ENCODE results near the gene DGKD. TPM values are rescaled to one million over a fixed set of nuclear protein-coding genes. Genes with fewer than 3 reads are reported as not detected.

The DGKD gene
- total RNA-seq, 1 experiment from 2014 or later = 52.0 TPM

DNA sequence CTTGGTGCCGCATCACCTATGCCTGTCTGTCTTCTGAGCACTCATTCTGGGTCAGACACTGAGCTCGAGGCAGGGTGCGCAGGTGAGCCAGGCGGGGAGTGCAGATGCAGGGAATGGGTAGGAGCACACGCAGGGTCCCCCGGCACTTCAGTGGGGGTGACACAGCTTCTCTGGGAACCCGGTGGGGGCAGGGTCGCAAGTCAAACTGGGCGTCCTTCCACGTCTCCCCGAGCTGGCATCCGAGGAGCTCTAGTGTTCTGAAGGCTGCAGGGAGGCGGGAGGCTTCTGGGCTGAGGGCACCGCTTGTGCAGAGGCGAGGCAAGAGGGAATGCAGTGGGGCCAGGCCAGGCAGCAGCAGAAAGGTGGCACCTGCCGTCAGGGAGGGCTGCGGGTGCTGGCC lies 86.0 kb downstream of the DGKD start:
- Histone ChIP-seq H3K4me1 (ENCODE audit: control insufficient read depth in 1 of 2, insufficient read depth in 2 of 2, low read length in 2 of 2) (no peaks in the 10 kb centered on the region), H3K9me3 (ENCODE audit: control insufficient read depth in 1 of 2, insufficient read depth in 1 of 2, low read depth in 1 of 2, low read length in 2 of 2) (no peaks in the 10 kb centered on the region), H4K20me1 (ENCODE audit: insufficient read depth) (0 out of 2 replicates have a peak, but pooled peaks cover 6% of the 10 kb centered on the region), H3K27ac (ENCODE audit: low read depth, low read length) (no peak overlapping the region), H3K9ac (ENCODE audit: low read length) (no peak overlapping the region), H3K4me3 (replicated peaks in 1 of 2; ENCODE audit: low read depth in 1 of 2, low read length in 2 of 2) (no peak overlapping the region), H2AFZ (ENCODE audit: low read depth, low read length, poor library complexity, severe bottlenecking) (no peak overlapping the region), H3K27me3 (ENCODE audit: insufficient read depth, low read length) (no peaks in the 10 kb centered on the region), H3K9me2 (ENCODE audit: insufficient read depth) (no peaks in the 10 kb centered on the region), H3K4me2 (ENCODE audit: low read length) (no peak overlapping the region), H3K36me3 (ENCODE audit: control insufficient read depth in 1 of 2, insufficient read depth in 2 of 2, low read length in 2 of 2) (peaks cover 13 to 26% of the 10 kb centered on the region in 2 experiments; a peak in 3 of 4 replicates), H3K79me2 (ENCODE audit: insufficient read depth, low read length) (peaks cover 19% of the 10 kb centered on the region; the same call in 1 of the 2 replicates)
- intact Hi-C loops (cut with micrococcal nuclease) = loop anchor here (10.0 kb wide), 2 partner anchors 156 to 836 kb away; no protein-coding TSS in a partner anchor
- CTCF ChIA-PET = no interaction called here
- POLR2A ChIA-PET = no interaction called here
- BruUV-seq (replicated peaks) = no TSS peak
- DNase-seq (ENCODE audit: low read depth, low spot score) (no peak), ATAC-seq (no peak)
- TF ChIP-seq POLR2A (IDR thresholded peaks at IDR 0.05; ENCODE audit: borderline replicate concordance, extremely low read depth, insufficient read depth, insufficient read length) = no peak
- no peak for TF ChIP-seq TCF7L2 (IDR thresholded peaks at IDR 0.05; ENCODE audit: borderline replicate concordance, extremely low read depth, insufficient read depth, insufficient read length)
- RAD21 ChIA-PET (ENCODE audit: low non-redundant PET in 1 of 2, low total read pairs in 2 of 2, uncharacterized antibody in 2 of 2, unreplicated experiment in 2 of 2) = no interaction called here

DNA sequence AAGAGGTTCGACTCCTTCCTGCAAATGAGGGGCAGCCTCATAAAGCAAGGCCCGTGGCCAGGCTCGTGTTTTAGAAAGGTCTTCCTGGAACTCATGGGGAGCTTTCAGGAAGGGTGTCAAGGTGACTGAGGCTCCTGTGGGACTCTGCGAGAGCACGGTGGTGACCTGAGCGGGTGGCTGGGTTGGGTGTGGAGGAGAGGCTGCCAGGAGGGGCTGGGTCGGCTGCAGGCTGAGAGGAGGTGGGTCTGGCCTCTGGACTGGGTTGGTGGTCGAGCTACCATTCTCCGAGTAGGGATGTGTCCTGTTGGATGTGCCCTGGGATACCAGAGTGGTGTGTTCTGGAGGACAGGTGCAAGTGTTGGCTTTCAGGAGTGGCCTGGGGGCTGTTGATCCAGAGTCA lies 86.4 kb downstream of the DGKD start:
- POLR2A ChIA-PET = no interaction called here
- CTCF ChIA-PET = no interaction called here

More for the DNA sequence above, 86.4 kb downstream of the DGKD start:
- Histone ChIP-seq H3K9ac (ENCODE audit: low read length) (no peak overlapping the region), H2AFZ (ENCODE audit: low read depth, low read length, poor library complexity, severe bottlenecking) (no peak overlapping the region), H3K4me2 (ENCODE audit: low read length) (no peak overlapping the region), H3K9me3 (ENCODE audit: control insufficient read depth in 1 of 2, insufficient read depth in 1 of 2, low read depth in 1 of 2, low read length in 2 of 2) (no peaks in the 10 kb centered on the region), H3K27ac (ENCODE audit: low read depth, low read length) (no peak overlapping the region; the same call in 1 of the 2 replicates), H3K79me2 (ENCODE audit: insufficient read depth, low read length) (peaks cover 15% of the 10 kb centered on the region; the same call in 1 of the 2 replicates), H3K4me3 (replicated peaks in 1 of 2; ENCODE audit: low read depth in 1 of 2, low read length in 2 of 2) (no peak overlapping the region), H3K36me3 (ENCODE audit: control insufficient read depth in 1 of 2, insufficient read depth in 2 of 2, low read length in 2 of 2) (peaks cover 13 to 23% of the 10 kb centered on the region in 2 experiments; a peak in 3 of 4 replicates), H4K20me1 (ENCODE audit: insufficient read depth) (0 out of 2 replicates have a peak, but pooled peaks cover 6% of the 10 kb centered on the region), H3K4me1 (ENCODE audit: control insufficient read depth in 1 of 2, insufficient read depth in 2 of 2, low read length in 2 of 2) (no peaks in the 10 kb centered on the region), H3K9me2 (ENCODE audit: insufficient read depth) (no peaks in the 10 kb centered on the region), H3K27me3 (ENCODE audit: insufficient read depth, low read length) (no peaks in the 10 kb centered on the region)
- TF ChIP-seq SIN3A (IDR thresholded peaks at IDR 0.05; ENCODE audit: low read depth) = no peak
- TF ChIP-seq, protein P1, sequence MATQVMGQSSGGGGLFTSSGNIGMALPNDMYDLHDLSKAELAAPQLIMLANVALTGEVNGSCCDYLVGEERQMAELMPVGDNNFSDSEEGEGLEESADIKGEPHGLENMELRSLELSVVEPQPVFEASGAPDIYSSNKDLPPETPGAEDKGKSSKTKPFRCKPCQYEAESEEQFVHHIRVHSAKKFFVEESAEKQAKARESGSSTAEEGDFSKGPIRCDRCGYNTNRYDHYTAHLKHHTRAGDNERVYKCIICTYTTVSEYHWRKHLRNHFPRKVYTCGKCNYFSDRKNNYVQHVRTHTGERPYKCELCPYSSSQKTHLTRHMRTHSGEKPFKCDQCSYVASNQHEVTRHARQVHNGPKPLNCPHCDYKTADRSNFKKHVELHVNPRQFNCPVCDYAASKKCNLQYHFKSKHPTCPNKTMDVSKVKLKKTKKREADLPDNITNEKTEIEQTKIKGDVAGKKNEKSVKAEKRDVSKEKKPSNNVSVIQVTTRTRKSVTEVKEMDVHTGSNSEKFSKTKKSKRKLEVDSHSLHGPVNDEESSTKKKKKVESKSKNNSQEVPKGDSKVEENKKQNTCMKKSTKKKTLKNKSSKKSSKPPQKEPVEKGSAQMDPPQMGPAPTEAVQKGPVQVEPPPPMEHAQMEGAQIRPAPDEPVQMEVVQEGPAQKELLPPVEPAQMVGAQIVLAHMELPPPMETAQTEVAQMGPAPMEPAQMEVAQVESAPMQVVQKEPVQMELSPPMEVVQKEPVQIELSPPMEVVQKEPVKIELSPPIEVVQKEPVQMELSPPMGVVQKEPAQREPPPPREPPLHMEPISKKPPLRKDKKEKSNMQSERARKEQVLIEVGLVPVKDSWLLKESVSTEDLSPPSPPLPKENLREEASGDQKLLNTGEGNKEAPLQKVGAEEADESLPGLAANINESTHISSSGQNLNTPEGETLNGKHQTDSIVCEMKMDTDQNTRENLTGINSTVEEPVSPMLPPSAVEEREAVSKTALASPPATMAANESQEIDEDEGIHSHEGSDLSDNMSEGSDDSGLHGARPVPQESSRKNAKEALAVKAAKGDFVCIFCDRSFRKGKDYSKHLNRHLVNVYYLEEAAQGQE (IDR thresholded peaks at IDR 0.05; ENCODE audit: low read depth) = no peak
- no peak for TF ChIP-seq POLR2A (IDR thresholded peaks at IDR 0.05; ENCODE audit: borderline replicate concordance, extremely low read depth, insufficient read depth, insufficient read length)
- no peak for TF ChIP-seq RAD21 (IDR thresholded peaks at IDR 0.05; ENCODE audit: low read depth)
- no peak for TF ChIP-seq CEBPB (IDR thresholded peaks at IDR 0.05; ENCODE audit: low read depth)
- TF ChIP-seq, protein P2, sequence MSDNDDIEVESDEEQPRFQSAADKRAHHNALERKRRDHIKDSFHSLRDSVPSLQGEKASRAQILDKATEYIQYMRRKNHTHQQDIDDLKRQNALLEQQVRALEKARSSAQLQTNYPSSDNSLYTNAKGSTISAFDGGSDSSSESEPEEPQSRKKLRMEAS (IDR thresholded peaks at IDR 0.05) = no peak
- TF ChIP-seq, protein P3, sequence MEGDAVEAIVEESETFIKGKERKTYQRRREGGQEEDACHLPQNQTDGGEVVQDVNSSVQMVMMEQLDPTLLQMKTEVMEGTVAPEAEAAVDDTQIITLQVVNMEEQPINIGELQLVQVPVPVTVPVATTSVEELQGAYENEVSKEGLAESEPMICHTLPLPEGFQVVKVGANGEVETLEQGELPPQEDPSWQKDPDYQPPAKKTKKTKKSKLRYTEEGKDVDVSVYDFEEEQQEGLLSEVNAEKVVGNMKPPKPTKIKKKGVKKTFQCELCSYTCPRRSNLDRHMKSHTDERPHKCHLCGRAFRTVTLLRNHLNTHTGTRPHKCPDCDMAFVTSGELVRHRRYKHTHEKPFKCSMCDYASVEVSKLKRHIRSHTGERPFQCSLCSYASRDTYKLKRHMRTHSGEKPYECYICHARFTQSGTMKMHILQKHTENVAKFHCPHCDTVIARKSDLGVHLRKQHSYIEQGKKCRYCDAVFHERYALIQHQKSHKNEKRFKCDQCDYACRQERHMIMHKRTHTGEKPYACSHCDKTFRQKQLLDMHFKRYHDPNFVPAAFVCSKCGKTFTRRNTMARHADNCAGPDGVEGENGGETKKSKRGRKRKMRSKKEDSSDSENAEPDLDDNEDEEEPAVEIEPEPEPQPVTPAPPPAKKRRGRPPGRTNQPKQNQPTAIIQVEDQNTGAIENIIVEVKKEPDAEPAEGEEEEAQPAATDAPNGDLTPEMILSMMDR (IDR thresholded peaks at IDR 0.05 in 2 of 3, conservative IDR thresholded peaks at IDR 0.05 in 1 of 3; ENCODE audit: borderline replicate concordance in 1 of 3, insufficient read depth in 1 of 3, low read depth in 2 of 3, low read length in 2 of 3) = no peak
- TF ChIP-seq EGR1 (IDR thresholded peaks at IDR 0.05; ENCODE audit: low read depth) = no peak
- TF ChIP-seq CBX3 (IDR thresholded peaks at IDR 0.05; ENCODE audit: low read depth) = no peak
- TF ChIP-seq JUND (IDR thresholded peaks at IDR 0.05) = no peak
- DNase-seq (ENCODE audit: low read depth, low spot score) = no peak
- intact Hi-C loops (cut with micrococcal nuclease) = loop anchor here (10.0 kb wide), 2 partner anchors 156 to 836 kb away; no protein-coding TSS in a partner anchor
- no TSS peak for BruUV-seq (replicated peaks)
- RAD21 ChIA-PET (ENCODE audit: low non-redundant PET in 1 of 2, low total read pairs in 2 of 2, uncharacterized antibody in 2 of 2, unreplicated experiment in 2 of 2) = no interaction called here
- no peak for ATAC-seq
